ENCODE measurements around the gene SUPT20HL2.
"Not testable (repeated sequence)": the region's sequence is repeated elsewhere in the genome, so short reads cannot be mapped to it uniquely, and the experiment has no call there.

The SUPT20HL2 gene

GRCh38 chrX:24308803-24309202 lies 5.1 kb downstream of the SUPT20HL2 start:
- DNase-seq: not testable (repeated sequence)

GRCh38 chrX:24306440-24306839 lies 7.4 kb downstream of the SUPT20HL2 start:
- DNase-seq: no peak

DNA sequence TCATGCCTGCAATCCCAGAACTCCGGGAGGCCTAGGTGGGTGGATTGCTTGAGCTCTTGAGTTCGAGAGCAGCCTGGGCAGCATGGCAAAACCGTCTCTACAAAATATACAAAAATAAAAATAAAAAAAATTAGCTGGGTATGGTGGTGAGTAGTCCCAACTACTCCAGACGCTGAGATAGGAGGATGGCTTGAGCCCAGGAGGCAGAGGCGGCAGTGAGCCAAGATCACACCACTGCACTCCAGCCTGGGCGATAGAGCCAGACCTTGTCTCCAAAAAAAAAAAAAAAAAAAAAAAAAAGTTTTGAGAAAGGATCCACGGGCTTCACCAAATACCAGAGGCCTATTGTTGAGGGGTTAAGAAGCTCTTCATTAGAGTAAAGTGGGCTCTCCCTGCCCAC lies 8.0 kb downstream of the SUPT20HL2 start:
- no peak for DNase-seq

- DNase-seq: no peak
Observed at GRCh38 chrX:24301806-24302205, 12.1 kb downstream of the SUPT20HL2 start.

DNA sequence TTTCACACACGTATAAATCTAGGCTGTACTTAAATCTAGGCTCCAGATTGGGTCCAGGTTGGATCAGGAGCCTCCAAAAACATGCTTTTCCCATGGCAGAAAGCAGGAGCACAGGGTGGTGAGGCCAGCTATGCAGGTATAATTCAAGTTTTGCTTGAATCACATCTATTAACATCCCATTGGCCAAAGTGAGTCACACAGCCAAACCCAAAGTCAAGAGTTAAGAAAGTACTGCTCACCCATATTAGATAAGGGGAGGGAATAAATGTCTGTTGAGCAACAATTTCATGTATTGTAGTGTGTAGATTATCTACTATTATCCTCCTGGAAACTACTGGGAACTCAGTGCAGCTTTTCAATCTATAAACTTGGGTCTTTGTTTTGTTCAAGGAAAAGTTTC lies 12.8 kb downstream of the SUPT20HL2 start:
- DNase-seq: no peak

- no peak for DNase-seq
Observed at GRCh38 chrX:24298191-24298590, 15.7 kb downstream of the SUPT20HL2 start.

GRCh38 chrX:24294619-24295018 lies 19.2 kb downstream of the SUPT20HL2 start:
- DNase-seq: no peak

GRCh38 chrX:24293412-24293811 lies 20.5 kb downstream of the SUPT20HL2 start:
- no peak for DNase-seq

DNA sequence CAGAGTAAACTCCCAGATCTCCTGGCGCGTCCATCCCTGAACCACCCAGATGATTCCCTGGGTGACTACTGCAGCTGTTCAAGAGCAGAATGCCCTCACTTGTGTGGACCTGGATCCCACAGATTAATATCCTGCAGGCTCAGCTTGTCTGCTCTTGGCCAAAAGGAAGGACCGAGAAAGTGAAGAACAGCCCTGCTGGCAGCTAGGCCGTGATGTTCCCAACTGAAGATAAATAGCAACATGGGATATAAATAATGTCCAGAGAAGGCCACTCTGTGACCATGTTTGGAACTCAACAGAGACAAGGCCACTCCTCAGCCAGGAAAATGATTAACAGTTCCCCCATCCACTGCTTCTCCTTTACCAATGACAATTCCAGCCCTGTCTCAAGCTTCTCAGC lies 21.5 kb downstream of the SUPT20HL2 start:
- no peak for DNase-seq

DNA sequence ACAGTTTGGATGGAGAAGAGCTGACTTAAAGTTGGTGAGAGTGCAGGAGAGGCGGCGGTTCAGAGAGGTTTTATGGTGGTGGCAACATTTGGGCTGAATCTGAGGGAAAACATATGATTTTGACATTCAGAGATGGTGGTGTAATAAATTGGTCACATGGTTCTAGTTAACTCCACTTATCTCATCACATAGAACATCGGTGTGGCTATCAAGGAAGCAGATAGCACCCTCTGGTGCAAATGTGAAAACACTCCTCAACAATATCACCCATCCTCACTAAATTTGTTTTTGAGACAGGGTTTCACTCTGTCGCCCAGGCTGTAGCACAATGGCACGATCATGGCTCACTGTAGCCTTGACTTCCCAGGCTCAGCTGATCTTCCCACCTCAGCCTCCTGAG lies 28.8 kb downstream of the SUPT20HL2 start:
- DNase-seq: no peak

GRCh38 chrX:24283127-24283794 lies 30.6 kb downstream of the SUPT20HL2 start:
- DNase-seq: no peak

- no peak for DNase-seq
Observed at GRCh38 chrX:24282381-24283126, 31.3 kb downstream of the SUPT20HL2 start.

DNA sequence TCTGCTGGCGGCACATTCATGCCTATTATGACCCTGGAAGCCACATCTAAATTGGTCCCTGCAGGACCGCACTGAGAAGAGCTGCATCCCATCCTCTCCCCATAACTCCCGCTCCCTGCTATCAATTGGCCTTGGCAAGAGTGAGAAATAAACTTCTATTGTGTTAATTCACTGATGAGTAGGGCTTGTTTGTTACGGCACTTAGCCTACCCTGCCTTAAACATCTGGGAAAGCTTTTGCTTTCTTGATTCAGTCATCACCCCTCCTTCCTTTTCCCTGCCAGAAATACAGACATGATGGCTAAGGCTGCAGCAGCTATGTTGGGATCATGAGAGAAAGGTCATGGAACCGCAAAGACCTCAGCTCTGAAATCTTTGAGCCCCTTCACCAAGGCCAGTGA lies 36.5 kb downstream of the SUPT20HL2 start:
- no peak for DNase-seq

DNA sequence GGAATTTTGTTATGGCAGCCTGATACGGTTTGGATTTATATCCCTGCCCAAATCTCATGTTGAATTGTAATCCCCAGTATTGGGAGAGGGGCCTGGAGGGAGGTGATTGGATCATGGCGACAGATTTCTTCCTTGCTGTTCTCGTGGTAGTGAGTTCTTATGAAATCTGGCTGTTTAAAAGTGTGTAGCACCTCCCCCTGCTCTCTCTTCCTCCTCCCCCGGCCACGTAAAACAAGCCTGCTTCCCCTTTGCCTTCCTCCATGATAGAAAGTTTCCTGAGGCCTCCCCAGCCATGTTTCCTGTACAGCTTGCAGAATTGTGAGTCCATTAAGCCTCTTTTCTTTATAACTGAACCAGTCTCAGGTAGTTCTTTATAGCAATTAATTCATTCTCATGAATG lies 37.9 kb downstream of the SUPT20HL2 start:
- no peak for DNase-seq

- no peak for DNase-seq
Observed at GRCh38 chrX:24271262-24271661, 42.6 kb downstream of the SUPT20HL2 start.

GRCh38 chrX:24268786-24269185 lies 45.1 kb downstream of the SUPT20HL2 start:
- DNase-seq: no peak

- DNase-seq: no peak
Observed at GRCh38 chrX:24266996-24267395, 46.9 kb downstream of the SUPT20HL2 start.

- DNase-seq: no peak
Observed at GRCh38 chrX:24264383-24264782, 49.5 kb downstream of the SUPT20HL2 start.

DNA sequence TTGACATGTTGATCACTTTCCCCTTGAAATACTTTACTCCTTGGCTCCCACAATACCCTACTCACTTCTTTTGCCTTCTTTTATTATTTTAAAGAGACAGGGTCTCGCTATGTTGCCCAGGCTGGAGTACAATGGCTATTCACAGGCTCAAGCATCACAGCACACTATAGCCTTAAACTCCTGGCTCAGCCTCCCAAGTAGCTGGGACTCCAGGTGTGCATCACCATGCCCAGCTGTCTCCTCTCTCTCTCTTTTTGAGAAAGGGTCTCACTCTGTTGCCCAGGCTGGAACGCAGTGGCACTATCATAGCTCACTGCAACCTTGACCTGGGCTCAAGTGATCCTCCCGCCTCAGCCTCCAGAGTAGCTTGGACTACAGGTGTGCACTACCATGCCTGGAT lies 51.6 kb downstream of the SUPT20HL2 start:
- DNase-seq: no peak
